T-helper 2 cell (primary cell): ENCODE measurements around the gene HSPB1.
"Not testable (repeated sequence)": the region's sequence is repeated elsewhere in the genome, so short reads cannot be mapped to it uniquely, and the experiment has no call there.

Experiments used
- DNase-seq, 5 experiments: peaks; one replicate each; pipeline versions ENCODE4 v3.0.0 to v3.0.0-alpha.2; 2012 to 2022

The HSPB1 gene

DNA sequence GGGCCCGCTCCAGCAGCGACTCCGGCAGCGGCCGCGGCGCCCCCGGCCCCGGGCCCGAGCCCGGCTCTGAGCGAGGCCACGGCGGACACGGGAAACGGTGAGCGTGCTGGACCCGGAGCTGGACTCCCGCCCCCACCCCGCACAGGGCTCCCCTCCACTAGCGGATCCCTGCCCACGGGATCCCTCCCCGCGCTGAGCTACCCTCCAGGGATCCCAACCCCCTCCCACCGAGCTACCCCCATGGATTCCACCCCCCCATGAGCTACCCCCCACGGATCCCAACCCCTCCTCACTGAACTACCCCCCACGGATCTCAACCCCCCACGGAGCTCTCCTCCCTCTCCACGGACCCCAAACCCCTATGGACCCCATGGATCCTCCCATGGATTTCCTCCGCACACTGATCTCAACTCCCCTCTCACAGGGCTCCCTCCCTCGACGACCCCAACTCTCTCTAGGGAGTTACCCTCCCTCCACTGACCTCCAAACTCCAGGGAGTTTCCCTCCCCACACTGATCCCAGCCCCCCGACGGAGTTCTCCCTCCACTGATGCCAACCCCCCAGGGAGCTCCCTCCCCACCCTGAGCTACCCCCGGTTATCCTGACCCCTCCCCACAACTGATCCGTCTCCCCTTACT is 20.6 kb upstream of the HSPB1 start:
- no peak for DNase-seq

DNA sequence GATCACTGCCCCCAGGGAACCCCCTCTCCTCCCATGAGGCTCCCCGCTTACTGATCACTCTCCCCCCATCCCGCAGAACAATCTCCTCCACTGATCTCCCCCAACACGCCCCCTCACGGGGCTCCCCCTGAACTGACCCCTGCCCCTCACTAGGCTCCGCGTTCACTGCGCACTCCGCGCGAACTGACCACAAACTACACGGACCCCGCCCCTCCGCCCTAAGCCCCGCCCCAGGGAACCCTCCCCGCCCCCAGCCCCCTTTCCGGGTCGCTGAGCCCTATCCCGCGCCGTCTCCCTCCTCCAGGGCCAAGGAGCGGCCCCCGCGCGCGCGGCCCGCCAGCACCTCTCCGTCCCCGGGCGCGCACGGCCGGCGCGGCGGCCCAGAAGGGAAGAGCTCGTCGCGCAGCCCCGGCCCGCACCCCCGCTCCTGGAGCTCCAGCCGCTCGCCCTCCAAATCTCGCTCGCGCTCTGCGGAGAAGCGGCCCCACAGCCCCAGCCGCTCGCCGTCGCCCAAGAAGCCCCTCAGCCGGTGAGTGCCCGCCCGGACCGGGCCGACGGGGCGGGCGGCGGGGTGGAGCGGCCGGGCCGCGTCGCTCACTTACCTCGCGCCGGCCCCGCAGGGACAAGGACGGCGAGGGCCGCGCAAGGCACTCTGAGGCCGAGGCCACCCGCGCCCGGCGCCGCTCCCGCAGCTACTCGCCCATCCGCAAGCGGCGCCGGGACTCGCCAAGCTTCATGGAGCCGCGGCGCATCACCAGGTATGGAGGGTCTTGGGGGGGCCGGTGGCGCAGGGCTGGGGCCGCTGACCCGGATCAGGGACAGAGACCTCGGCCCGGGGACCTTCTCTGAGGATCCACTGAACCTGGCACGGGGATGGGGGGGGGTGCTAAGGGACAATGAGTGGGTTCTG is 19.9 kb upstream of the HSPB1 start:
- DNase-seq = peak in 1 of 5 experiments; percentile 10

DNA sequence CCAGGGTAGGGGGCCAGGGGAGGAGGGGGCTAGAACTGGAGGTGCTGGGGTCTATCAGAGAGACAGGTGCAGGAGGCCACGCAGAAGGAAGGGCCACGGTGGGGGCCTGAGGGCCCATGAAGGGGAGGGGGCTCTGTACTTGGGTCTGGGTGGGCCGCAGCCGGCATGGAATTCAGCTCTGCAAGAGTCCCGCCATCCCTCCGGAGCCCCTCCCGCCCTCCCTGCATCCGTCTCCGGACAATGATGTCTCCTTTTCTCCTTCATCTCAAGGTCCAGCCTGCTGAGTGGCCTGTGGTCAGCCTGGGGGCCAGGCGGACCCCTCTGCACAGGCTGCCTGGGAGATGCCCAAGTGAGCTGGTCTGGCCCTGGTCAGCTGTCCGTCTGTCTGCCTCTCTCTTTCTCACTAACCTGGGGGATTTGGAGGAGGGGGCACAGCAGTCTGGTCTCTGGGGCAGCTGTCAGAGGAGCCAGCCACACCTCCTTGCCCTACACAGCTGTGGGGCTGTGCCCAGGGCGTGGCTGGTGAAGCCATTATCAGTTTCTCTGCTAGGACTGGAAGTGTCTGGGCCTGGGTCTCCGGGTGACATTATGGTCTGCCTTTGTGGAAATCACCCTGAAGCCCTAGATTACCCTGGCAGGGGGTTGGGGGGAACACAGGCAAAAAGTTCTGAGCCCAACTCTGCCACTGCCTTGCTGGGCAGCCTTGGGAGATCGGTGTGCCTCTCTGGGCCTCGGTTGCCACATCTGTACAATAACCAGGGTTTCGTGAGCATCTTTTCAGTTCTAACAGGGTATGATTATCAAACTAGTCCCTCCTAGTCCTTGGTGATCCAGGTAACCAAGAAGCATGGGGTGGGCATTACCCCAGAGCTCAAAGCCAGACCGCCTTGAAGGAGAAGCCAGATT is 19.0 kb upstream of the HSPB1 start:
- no peak for DNase-seq

DNA sequence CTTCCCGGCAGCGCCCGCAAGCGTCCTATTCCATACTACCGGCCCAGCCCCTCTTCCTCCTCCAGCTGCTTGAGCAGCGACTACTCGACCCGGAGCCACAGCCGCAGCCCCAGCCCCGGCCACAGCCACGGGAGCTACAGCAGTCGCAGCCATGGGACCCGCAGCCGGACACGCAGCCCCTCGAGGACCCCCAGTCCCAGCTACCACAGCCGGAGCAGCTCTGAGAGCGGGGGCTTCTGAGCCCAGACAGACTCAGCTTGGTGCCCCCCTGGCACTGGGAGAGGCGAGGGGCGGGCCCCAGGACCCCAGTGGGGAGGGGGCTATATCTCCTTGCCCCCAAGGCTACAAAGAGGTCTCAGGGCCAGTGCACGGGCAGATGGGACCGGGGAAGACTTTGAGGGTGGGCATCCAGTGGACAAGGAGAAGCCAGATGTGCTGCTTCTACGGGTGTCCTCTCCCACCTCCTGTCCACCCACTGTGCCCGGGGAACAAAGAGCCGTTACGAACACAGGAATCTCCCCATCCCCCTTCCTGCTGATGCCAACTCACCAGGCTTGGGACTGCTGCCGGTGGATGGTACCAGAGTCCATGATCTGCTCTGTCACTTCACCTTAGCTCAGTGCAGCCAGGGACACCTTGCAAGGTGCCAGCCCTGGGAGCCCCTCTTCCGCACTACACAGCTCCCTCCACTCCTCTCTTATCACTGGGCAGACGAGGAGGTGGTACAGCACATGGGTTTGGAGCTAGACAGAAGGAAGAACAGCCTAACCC is 16.7 kb upstream of the HSPB1 start:
- DNase-seq = no peak

DNA sequence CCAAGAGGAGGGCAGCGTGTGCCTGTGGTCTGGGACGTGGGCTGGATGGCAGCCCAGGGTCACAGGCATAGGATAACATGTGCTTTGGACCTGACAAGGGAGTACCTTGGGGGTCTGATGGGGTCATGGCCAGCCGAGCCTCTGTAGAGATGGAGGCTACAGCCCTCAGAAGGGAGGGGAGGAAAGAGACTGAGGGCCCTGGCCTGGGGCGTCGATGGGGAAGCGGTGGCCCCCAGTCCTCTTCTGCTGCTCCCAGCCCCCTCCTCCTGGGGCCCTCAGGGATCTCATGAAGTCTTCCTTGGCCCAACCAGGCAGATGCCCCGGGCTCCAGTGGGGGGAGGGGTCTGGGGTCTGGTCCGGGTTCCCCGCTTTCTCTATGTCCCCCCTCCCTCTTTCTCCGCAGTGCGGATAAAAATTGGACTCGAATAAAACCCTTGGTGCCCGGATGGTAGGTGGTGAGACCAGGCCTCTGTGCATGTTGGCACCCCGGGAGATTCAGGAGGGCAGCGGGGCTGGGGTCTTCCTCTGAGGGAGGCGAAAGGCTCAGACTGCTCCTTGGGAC is 15.6 kb upstream of the HSPB1 start:
- no peak for DNase-seq

DNA sequence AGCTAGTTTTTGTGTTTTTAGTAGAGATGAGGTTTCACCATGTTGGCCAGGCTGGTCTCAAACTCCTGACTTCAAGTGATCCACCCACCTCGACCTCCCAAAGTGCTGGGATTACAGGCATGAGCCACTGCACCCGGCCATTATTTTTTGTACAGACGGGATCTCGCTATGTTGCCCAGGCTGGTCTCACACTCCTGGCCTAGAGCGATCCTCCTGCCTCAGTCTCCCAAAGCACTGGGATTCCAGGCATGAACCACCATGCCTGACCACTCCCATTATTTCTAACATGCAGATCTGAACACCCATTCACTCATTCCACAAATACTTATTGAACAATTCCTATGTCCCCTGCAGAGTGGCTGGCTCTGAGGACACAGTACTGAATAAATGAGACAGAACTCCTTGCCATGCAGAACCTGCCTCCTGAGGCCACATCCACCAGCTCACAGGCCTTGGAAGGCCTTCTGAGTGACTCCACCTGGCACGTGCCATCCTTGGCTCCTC is 11.6 kb upstream of the HSPB1 start:
- DNase-seq = not testable (repeated sequence)

DNA sequence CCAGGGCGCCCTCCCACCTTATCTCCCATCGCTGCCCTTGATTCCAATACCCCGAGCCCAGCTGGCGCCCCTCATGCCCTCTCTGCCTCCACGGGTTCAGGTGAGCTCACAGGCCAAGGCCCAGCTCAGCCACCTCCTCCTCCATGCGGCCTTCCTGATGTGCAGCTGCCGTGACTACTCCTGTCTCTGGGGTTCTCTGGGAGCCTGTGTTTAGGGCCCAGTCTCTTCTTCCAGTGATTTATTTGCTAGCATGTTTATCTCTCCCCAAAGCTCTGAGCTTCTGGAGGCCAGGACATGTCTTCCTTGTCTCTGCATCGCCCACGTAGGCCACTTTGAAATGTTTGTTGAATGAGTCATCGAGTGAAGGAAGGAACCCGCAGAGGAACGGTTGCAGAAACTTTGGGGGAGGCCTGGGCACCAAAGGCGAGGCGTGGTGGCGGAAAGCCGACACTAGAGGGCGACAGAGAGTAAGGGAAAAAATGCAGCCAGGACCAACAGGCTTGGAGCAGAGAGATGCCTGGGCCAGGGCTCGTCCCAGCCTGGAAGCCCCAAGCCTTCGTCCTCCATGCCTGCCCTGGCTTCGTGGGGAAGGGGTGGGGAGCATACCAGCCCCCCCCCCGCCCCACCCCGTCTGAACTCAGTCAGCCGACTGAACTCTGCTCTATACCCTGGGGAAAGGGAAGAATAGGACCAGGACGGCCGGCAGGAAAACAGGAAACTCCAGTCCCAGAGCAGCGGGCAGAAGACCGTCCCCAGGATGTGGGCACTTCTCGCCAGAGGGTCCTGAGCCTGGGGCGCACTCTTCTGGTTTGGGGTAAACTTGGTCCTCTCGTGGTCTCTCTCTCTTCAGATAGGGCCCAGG is 10.9 kb upstream of the HSPB1 start:
- DNase-seq = peak; percentile 59 to 92 (median 69)

DNA sequence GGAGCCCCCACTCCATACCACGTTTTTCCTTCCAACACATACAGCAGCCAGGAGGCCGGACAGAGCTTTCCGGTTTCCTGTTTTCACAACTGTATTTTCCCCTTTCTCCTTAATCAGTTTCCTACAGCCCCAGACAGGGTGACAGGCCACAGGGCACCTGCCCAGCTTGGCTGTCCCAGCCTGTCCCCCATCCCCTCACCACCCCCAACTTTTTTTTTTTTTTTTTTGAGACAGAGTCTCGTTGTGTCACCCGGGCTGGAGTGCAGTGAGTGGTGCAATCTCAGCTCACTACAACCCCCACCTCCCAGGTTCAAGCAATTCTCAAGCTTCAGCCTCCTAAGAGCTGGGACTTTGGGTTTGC is 10.3 kb upstream of the HSPB1 start:
- no peak for DNase-seq

DNA sequence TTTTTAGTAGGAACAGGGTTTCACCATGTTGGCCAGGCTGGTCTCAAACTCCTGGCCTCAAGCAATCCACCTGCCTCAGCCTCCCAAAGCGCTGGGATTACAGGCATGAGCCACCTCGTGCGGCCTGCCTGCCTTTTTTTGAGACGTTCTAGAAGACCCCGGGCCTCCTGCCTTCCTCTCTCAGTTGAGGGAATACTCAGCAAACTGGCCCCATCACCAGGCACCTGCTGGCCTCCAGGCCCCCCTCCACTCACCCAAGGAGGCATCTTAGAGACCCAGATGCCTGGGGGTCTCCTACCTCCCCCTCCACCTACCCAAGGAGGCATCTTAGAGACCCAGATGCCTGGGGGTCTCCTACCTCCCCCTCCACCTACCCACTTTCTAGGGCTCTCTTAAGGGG is 9.6 kb upstream of the HSPB1 start:
- not testable (repeated sequence) for DNase-seq

DNA sequence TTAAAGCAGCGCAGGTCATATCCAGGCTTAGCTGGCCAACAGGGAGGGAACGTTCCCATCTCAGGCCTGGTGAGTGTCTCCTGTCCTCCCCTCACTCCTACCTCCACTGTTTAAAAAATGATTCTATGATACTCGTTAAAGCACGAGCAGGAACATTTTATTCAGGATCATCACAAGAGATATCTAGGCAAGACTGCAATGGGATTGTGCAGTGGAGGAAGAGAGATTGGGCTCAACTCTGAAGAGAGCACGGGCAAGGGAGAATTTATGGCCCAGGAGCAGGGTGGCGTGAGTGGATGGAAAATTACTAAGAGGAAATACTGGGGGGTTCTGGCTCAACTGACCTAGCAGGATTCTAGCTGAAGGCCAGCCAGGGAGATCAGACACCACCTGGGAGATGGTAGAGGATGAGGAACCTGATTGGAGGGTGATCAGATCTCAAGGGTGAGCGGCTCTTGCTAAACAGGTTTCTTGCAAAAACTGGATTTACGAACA is 9.0 kb upstream of the HSPB1 start:
- no peak for DNase-seq

DNA sequence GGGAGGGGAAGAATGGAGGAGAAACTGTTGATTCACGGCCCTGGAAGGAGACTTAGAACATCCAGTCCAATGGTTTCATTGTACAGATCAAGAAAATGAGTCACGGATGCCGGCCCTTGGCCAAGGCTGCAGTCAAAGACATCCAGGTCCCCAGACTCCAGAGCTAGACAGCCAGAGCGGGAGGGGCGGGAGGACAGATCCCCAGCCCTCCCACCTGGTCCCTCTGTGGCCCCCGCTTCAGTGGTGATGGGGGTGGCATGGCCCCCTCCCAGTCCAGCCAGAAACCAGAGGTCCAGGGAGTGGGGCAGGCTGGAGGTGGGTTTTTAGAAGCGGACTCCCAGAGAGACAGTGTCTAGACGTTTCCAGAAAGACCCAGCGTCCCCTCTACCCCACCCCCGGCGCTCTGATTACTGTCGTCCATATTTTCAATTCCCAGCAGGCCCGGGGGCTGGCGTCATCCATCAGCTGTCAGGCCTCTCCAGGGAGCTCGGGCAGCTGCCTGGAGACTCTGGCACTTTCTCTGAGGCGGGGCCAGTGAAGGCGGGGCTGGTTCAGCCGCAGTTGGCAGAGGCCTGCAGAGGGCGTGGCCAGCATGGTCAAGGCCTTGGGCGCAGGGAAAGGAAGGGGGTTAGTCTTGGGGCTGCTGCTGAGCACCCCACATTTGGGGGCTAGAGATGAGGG is 8.0 kb upstream of the HSPB1 start:
- no peak for DNase-seq

DNA sequence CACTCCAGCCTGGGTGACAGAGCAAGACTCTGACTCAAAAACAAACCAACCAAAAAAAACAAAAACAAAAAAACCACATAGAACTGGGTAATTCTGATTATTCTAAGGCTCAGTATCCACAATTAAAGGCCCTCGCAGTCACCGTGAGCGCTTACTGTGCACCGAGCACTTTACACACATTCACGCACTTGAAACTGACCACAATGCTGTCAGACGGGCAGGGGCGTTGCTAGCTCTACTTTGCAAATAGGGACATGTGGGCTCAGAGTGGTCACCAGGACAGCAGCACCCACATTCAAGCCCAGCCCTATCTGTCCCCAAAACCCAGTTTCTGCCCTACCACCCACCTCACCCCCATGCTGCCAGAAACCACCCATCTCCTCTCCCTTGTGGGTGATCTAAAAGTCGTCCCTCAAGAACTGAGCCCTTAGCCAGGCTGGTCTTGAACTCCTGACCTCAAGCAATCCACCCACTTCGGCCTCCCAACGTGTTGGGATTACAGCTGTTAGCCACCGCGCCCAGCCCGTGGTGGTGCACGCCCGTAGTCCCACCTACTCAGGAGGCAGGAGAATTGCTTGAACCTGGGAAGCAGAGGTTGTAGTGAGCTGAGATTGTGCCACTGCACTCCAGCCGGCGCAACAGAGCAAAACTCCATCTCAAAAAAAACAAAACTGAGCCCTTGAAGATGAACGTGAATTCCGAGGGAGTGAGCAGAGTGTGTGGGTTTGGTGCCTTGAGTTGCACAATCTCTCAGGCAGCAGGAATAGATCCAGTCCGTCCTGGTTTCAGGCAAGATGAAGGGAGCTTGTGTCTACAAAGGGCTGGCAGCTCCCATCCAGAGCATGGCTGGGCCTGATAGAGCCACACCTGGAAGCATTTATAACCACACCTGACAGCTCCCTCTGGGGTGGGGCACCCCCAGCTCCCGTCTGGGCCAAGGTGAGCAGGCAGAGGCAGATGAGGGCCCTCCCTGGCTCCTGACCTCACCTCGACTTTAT is 5.4 kb upstream of the HSPB1 start:
- DNase-seq = no peak

DNA sequence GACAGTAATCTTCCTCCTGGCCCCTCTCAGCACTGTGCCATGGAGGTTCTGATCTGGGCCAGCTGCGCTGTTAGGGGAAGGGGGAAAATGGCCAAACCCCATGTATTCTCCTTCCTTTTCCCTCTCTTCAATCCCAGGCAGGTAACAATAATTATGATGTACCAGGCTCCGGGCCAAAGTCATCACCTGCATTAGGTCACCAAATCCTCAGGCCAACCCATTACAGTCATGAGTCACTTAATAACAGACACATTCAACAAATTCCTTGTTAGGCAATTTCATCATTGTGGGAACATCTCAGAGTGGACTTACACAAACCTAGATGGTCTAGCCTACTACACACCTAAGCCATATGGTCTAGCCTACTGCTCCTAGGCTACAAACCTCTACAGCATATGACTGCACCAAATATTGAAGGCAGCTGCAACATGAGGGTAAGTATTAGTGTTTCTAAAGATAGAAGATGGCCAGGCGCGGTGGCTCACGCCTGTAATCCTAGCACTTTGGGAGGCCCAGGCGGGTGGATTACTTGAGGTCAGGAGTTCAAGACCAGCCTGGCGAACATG is 2.2 kb upstream of the HSPB1 start:
- DNase-seq = no peak

DNA sequence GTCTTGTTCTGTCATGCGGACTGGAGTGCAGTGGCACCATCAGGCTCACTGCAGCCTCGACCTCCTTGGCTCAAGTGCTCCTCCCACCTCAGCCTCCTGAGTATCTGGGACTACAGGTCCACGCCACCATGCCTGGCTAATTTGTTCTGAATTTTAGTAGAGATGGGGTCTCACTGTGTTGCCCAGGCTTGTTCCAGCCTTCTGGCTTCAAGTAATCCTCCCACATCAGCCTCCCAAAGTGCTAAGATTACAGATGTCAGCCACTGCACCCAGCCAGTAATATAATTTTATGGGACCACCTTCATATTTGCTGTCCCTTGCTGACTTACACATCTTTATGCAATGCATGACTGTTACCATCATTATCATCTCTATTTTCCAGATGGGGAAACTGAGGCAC is 1.5 kb upstream of the HSPB1 start:
- DNase-seq = no peak

DNA sequence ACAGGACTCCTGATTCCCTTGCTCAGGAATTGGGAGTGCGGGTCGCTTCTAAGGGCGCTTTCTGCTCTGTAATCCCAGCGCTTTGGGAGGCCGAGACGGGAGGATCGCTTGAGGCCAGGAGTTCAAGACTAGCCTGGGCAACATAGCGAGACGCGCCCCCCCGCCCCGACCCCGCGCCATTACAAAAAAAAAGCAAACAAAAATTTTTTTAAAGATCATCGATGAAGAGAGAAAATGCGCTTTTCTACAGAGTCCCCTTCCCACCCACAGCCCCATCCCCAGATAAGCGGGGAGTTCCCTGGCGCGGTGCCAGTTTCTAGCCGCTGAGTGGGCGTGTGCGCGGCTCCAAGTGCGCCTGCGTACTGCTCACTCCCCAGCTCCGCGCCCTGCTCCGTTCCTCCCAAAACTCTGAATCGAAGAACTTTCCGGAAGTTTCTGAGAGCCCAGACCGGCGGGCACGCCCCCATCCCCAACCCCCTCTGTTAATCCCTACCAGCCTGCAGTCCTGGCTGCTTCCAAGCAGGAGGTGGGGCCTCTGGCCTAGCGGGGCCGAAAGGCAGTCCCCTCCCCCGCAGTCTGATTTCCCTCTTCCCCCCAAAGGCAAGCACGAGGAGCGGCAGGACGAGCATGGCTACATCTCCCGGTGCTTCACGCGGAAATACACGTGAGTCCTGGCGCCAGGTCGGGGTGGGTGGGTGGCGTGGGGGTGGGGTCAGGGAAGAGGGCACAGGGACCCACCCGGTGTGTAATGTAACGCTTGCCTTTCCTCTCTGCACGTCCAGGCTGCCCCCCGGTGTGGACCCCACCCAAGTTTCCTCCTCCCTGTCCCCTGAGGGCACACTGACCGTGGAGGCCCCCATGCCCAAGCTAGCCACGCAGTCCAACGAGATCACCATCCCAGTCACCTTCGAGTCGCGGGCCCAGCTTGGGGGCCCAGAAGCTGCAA is 1.0 kb downstream of the HSPB1 start:
- DNase-seq = peak; percentile 59 to 79 (median 75)

DNA sequence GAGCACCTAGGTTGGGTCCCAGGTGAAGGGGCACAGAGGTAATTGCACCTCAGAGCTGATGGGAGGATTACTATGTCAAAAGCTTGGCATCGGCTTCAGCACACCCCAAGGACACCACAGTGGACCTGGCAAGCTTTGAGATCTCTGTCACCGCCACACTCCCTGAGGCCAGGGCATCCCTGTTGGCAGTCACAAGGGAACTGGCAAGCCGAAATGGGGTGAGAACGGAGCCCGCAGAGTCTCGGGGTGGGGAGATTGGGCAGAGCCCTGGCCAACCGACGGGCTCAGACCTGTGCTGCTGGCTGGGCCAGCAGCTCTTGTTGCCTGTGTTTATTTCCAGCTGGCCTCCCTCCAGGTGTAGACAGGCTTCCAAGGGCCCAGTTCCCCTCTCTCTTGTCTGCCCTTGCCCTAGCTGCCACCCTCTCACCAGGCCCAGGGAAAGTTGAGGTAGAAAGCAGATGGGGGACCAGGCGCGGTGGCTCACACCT is 2.5 kb downstream of the HSPB1 start:
- DNase-seq = no peak

DNA sequence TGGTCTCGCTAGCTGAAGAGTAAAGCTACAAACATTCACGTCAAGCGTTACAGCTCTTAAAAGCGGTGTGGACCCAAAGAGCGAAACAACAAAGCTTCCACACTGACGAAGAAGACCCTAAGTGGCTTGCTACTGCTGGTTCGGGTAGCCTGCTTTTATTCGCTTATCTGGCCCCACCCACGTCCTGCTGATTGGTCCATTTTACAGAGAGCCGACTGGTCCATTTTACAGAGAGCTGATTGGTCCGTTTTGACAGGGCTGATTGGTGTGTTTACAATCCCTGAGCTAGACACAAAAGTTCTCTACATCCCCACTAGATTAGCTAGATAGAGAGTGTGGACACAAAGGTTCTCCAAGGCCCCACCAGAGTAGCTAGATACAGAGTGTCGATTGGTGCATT is 6.4 kb downstream of the HSPB1 start:
- not testable (repeated sequence) for DNase-seq
